Esophagus (tissue), 2 donors: Measurements from ENCODE around the gene KRT6C. TPM values are rescaled to one million over a fixed set of nuclear protein-coding genes. Genes with fewer than 3 reads are reported as not detected.

ENCODE experiments used
- H3K27ac ChIP-seq, 2 donors: one replicate each; pipeline ENCODE4 v1.5.1; 2013; ENCODE audit warnings: low read depth in 2 of 2, mild to moderate bottlenecking in 2 of 2, inconsistent platforms in 1 of 2, low read length in 1 of 2, moderate library complexity in 1 of 2
- H3K27me3 ChIP-seq, 2 donors: one replicate each; pipeline ENCODE4 v1.6.1; 2013; ENCODE audit warnings: low read length in 2 of 2, control low read depth in 1 of 2, mild to moderate bottlenecking in 1 of 2; ENCODE audit not compliant: insufficient read depth in 2 of 2, control insufficient read depth in 1 of 2
- H3K36me3 ChIP-seq, 2 donors: one replicate each; pipeline ENCODE4 v1.6.1; 2013; ENCODE audit warnings: low read length in 1 of 2; ENCODE audit not compliant: control insufficient read depth in 2 of 2, insufficient read depth in 2 of 2
- H3K4me1 ChIP-seq, 2 donors: one replicate each; pipeline ENCODE4 v1.6.1; 2013; ENCODE audit warnings: low read length in 1 of 2; ENCODE audit not compliant: control insufficient read depth in 2 of 2, insufficient read depth in 2 of 2
- H3K4me3 ChIP-seq, 2 donors: one replicate each; pipeline ENCODE4 v1.5.1; 2013; ENCODE audit warnings: low read length in 2 of 2, mild to moderate bottlenecking in 2 of 2, low read depth in 1 of 2, moderate library complexity in 1 of 2
- H3K9me3 ChIP-seq, 2 donors: one replicate each; pipeline ENCODE4 v1.6.1; 2013; ENCODE audit warnings: mild to moderate bottlenecking in 2 of 2, low read depth in 1 of 2, low read length in 1 of 2, moderate library complexity in 1 of 2; ENCODE audit not compliant: control insufficient read depth in 2 of 2, insufficient read depth in 1 of 2
- WGBS, 2 donors: extraction: QIAGEN DNeasy Blood & Tissue Kit; methylation state at CpG; one replicate each; pipeline ENCODE4 v1.1.7; 2013; 5-methylcytosine and 5-hydroxymethylcytosine counted together
- polyA plus RNA-seq, 2 donors: library from polyadenylated mRNA; stranded (reverse); fragments of 200-250 nt; gene quantifications; one replicate each; pipeline ENCODE4 v1.2.3, GENCODE V29; 2013
- donor health status: healthy with polysubstance abuse.
- donor health status: Bipolar disorder and iron deficiency.

Gene KRT6C
- polyA plus RNA-seq, 2 donors = 229 to 427 TPM

DNA sequence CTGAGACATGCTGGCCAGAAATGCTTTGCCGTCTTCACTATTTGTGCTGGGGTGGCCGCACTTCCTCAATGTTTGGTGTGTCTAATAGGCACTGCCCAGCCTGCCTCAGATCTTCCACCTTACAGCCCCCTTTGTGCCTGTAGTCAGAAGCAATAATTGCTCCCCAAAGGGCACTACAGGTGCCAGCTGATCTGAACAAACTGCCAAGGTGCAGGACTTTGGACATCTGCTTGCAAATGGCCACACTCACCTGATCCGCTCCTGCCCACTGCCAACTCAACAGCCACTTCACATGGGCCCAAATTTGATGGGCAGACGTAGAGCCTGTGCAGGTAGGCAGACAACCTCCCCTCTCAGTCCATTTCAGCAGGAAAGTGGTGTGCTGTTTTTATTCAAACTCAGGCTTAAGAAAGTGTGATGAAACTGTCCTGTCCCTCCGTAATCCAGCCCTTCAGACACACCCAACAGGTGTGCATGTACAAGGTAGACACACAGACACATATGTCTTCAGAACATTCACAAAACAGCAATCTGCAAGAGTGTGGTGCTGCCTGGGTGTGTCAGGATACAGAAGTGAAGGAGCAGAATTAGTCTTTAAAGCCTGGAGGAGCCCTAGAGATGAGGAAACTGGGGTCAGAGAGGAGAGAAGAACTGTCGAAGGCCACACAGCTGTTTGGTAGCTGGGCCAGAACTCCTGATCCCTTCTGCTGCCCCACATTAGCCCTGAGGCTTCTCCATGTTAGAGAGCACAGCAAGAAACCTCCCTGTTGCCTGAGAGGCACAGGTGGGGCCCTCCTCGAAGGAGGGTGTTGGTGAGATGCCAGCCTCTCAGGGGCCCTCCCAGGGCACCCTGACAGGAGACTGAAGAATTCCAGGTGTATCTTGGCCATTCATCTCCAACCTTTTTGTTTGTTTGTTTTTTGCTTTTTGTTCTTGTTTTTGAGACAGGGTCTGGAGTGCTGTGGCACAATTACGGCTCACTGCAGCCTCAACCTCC is 35.0 kb downstream of the KRT6C start:
- Histone ChIP-seq H3K27ac (peak overlapping the region; percentile 46 to 72), H3K36me3 (no peaks in the 10 kb centered on the region), H3K4me3 (no peak overlapping the region), H3K4me1 (peaks cover 4 to 22% of the 10 kb centered on the region in 2 donors), H3K27me3 (no peaks in the 10 kb centered on the region), H3K9me3 (no peaks in the 10 kb centered on the region)
- WGBS, 2 donors = 69 to 81% methylated on average over 8 of the region's 8 CpGs

GRCh38 chr12:52437508-52437907 is 36.1 kb downstream of the KRT6C start:
- H3K4me1 ChIP-seq = peaks cover 4 to 19% of the 10 kb centered on the region in 2 donors

GRCh38 chr12:52436828-52437474 is 36.7 kb downstream of the KRT6C start:
- no peak overlapping the region for H3K4me3 ChIP-seq
- H3K9me3 ChIP-seq = no peaks in the 10 kb centered on the region
- H3K4me1 ChIP-seq = peaks cover 4 to 19% of the 10 kb centered on the region in 2 donors
- H3K27me3 ChIP-seq = no peaks in the 10 kb centered on the region
- WGBS, 2 donors = 58 to 64% methylated on average over 9 of the region's 9 CpGs
- no peaks in the 10 kb centered on the region for H3K36me3 ChIP-seq
- H3K27ac ChIP-seq = peak overlapping the region; percentile 10 to 30

More at GRCh38 chr12:52437508-52437907, 36.1 kb downstream of the KRT6C start:
- no peaks in the 10 kb centered on the region for H3K27me3 ChIP-seq
- peak overlapping the region in 1 of 2 donors; percentile 10 for H3K27ac ChIP-seq
- 64 to 76% methylated on average over 9 of the region's 9 CpGs for WGBS, 2 donors
- H3K4me3 ChIP-seq = no peak overlapping the region
- H3K9me3 ChIP-seq = no peaks in the 10 kb centered on the region
- no peaks in the 10 kb centered on the region for H3K36me3 ChIP-seq

DNA sequence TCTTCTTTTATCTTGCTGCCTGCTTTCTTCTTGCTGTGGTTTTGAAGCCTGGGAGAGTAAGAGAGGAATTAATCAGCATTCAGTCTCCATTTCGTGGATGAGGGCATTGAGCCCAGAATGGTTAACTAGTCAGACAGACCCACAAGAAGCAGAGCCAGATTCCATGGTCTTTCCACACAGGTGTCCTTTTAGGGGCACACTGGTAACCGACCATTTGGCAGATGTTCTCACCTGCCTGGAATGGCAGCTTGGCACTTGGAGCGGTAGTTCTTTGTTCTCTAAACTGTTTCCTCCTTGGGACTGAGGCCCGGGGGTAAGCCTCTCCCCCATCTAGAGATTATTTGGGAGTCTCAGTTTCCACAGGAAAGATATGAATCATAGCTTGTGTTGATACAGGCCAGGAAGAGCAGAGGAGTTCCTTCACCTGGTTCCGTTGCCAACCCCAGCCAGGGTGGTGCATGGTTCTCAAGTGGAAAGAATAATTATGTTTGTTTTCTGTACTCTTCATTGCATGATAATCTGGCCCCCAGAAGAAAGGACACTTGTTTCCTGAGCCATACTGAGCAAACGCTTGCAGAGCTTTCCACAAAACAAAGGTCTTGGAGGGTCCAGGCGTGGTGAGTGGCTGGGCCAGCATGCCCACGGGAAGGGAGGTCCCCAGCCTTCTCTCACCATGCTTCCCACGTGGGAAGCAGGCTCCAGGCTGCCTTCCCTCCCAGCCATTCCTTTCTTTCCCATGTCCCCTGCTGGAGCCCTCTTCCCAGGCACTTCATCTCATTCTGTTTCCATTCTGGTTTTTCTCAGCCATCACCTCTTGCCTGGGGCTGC is 37.4 kb downstream of the KRT6C start:
- no peaks in the 10 kb centered on the region for H3K36me3 ChIP-seq

GRCh38 chr12:52435659-52435999 is 38.0 kb downstream of the KRT6C start:
- Histone ChIP-seq H3K36me3 (no peaks in the 10 kb centered on the region), H3K4me3 (no peak overlapping the region), H3K27ac (peak overlapping the region; percentile 30 to 73), H3K4me1 (peaks cover 4 to 18% of the 10 kb centered on the region in 2 donors), H3K27me3 (no peaks in the 10 kb centered on the region), H3K9me3 (no peaks in the 10 kb centered on the region)
- WGBS, 2 donors = 51 to 59% methylated on average over 6 of the region's 6 CpGs

More for the DNA sequence above, 37.4 kb downstream of the KRT6C start:
- WGBS, 2 donors = 33 to 38% methylated on average over 9 of the region's 9 CpGs
- H3K9me3 ChIP-seq = no peaks in the 10 kb centered on the region
- H3K4me1 ChIP-seq = peaks cover 4 to 19% of the 10 kb centered on the region in 2 donors
- no peak overlapping the region for H3K4me3 ChIP-seq
- H3K27ac ChIP-seq = peak overlapping the region; percentile 30 to 73
- H3K27me3 ChIP-seq = no peaks in the 10 kb centered on the region

- peaks cover 4 to 15% of the 10 kb centered on the region in 2 donors for H3K4me1 ChIP-seq
- H3K36me3 ChIP-seq = no peaks in the 10 kb centered on the region
- whole genome bisulfite sequencing, 2 donors = 88 to 92% methylated on average over 6 of the region's 6 CpGs
- no peak overlapping the region for H3K27ac ChIP-seq
- H3K4me3 ChIP-seq = no peak overlapping the region
- no peaks in the 10 kb centered on the region for H3K27me3 ChIP-seq
- H3K9me3 ChIP-seq = no peaks in the 10 kb centered on the region
Observed at GRCh38 chr12:52434760-52435530, 38.7 kb downstream of the KRT6C start.

DNA sequence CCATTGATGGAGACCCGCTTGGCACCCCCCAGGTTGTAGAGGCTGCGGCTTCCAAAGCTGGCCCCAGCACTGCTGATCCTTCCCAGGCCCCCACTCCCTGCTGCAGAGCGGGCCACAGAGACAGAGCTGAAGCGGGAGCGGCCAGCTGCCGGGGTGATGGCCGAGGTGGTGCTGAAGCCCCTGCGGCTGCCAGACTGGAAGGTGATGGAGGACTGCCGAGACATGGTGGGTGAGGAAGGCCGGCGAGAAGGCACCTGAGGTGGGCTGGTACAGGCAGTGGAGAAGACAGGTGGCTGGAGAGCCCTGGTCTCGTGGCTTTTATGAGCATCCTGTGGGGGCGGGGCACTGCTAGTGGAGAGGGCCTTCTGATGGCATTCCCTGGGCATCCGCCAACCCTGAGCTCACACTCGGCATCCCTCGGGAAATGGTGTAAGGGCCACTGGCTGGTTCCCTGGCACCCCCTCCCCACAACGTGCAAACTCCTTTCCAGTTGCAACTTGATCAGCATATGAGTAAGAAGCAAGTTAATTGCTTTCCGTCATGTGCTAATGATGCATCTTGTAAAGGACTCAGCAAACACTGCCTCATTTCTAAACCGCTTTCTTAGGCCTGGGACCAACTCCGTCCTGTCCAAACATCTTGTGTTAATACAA is 39.4 kb downstream of the KRT6C start, which contains the start of gene KRT75:
KRT75 (minus strand) TSS at position 291 of the 653 bp plus-strand sequence; CDS start at position 224, 67 bp downstream.
- Histone ChIP-seq H3K4me3 (no peak within 1 kb of the TSS), H3K36me3 (no peaks in the 10 kb centered on the region), H3K27ac (no peak within 1 kb of the TSS), H3K4me1 (peaks cover 0 to 10% of the 10 kb centered on the region in 2 donors), H3K27me3 (peaks cover 0 to 4% of the 10 kb centered on the region in 2 donors), H3K9me3 (no peaks in the 10 kb centered on the region)
- 77 to 78% methylated on average over 20 of the region's 20 CpGs for WGBS, 2 donors

GRCh38 chr12:52433501-52434080 is 40.0 kb downstream of the KRT6C start:
- peaks cover 0 to 9% of the 10 kb centered on the region in 2 donors for H3K4me1 ChIP-seq
- no peaks in the 10 kb centered on the region for H3K9me3 ChIP-seq
- no peaks in the 10 kb centered on the region for H3K36me3 ChIP-seq
- no peak overlapping the region for H3K4me3 ChIP-seq
- WGBS, 2 donors = 91 to 94% methylated on average over 12 of the region's 12 CpGs
- no peak overlapping the region for H3K27ac ChIP-seq
- peaks cover 0 to 5% of the 10 kb centered on the region in 2 donors for H3K27me3 ChIP-seq
